CD4-positive, alpha-beta T cell treated with Interleukin-15 for 4 hours (primary cell): ENCODE measurements around the gene GASK1A.

Experiments used
- DNase-seq: peaks from one replicate; pipeline ENCODE4 v3.0.0-alpha.2; 2020; ENCODE audit warnings: low spot score

The GASK1A gene

GRCh38 chr3:43013743-43014155 lies 34.6 kb downstream of the GASK1A start:
- DNase-seq: no peak

GRCh38 chr3:43014241-43014640 lies 35.1 kb downstream of the GASK1A start:
- no peak for DNase-seq

GRCh38 chr3:43014956-43015355 lies 35.8 kb downstream of the GASK1A start:
- DNase-seq: no peak

- no peak for DNase-seq
Measured at GRCh38 chr3:43015572-43015971, 36.5 kb downstream of the GASK1A start.

- no peak for DNase-seq
Measured at GRCh38 chr3:43015991-43016865, 37.1 kb downstream of the GASK1A start.

- no peak for DNase-seq
Measured at GRCh38 chr3:43017004-43017403, 37.9 kb downstream of the GASK1A start.

- no peak for DNase-seq
Measured at GRCh38 chr3:43017593-43018195, 38.6 kb downstream of the GASK1A start.

- DNase-seq: no peak
Measured at GRCh38 chr3:43018246-43018645, 39.1 kb downstream of the GASK1A start.

- DNase-seq: no peak
Measured at GRCh38 chr3:43019006-43019809, 40.1 kb downstream of the GASK1A start.

- DNase-seq: no peak
Measured at GRCh38 chr3:43019826-43020225, 40.7 kb downstream of the GASK1A start.

- no peak for DNase-seq
Measured at GRCh38 chr3:43021186-43021585, 42.1 kb downstream of the GASK1A start.

- DNase-seq: no peak
Measured at GRCh38 chr3:43022121-43022520, 43.0 kb downstream of the GASK1A start.

GRCh38 chr3:43023066-43023465 lies 44.0 kb downstream of the GASK1A start:
- no peak for DNase-seq

- no peak for DNase-seq
Measured at GRCh38 chr3:43023746-43024145, 44.6 kb downstream of the GASK1A start.

- DNase-seq: peak; percentile 49
Measured at GRCh38 chr3:43024181-43024885, 45.2 kb downstream of the GASK1A start.

GRCh38 chr3:43025423-43025822 lies 46.3 kb downstream of the GASK1A start:
- no peak for DNase-seq

- DNase-seq: no peak
Measured at GRCh38 chr3:43028001-43028400, 48.9 kb downstream of the GASK1A start.

GRCh38 chr3:43028678-43029490 lies 49.8 kb downstream of the GASK1A start:
- DNase-seq: no peak

GRCh38 chr3:43030162-43030935 lies 51.2 kb downstream of the GASK1A start:
- no peak for DNase-seq

- no peak for DNase-seq
Measured at GRCh38 chr3:43031485-43031884, 52.4 kb downstream of the GASK1A start.
